Activated CD4-positive, alpha-beta T cell treated with anti-CD3 and anti-CD28 coated beads for 24 hours (primary cell): ENCODE data around the gene PELI1.
"Not testable (repeated sequence)": the region's sequence is repeated elsewhere in the genome, so short reads cannot be mapped to it uniquely, and the experiment has no call there.

Experiments
- DNase-seq, 2 donors: peaks; one replicate each; pipeline ENCODE4 v3.0.0-alpha.2; 2020; ENCODE audit warnings: low read depth in 2 of 2

Gene PELI1

GRCh38 chr2:64086347-64087082, 57.7 kb downstream of the PELI1 start:
- no peak for DNase-seq

- DNase-seq = no peak
Observed at GRCh38 chr2:64085936-64086335, 58.3 kb downstream of the PELI1 start.

DNA sequence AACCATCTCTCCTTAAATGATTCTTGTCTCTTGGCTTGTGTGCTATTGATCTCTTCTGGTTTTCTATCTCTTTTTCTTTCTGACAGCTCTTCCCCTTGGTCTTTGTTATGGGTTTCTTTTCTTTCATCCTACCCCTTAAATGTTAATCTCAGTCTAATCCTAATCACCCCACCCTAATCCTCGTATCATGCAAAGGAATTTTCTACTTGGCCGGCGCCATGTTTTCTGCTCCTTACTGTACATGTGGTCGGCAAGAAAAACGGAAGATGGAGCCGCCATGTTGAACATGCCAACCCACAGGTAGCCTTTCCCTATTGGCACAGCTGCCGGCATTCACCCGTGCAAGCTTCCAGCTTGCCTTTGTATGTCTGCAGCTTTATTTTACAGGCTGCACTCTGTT, 63.2 kb downstream of the PELI1 start:
- no peak for DNase-seq

- no peak for DNase-seq
Observed at GRCh38 chr2:64080179-64080578, 64.0 kb downstream of the PELI1 start.

- not testable (repeated sequence) for DNase-seq
Observed at GRCh38 chr2:64079688-64080087, 64.5 kb downstream of the PELI1 start.

- DNase-seq = not testable (repeated sequence)
Observed at GRCh38 chr2:64076828-64077227, 67.4 kb downstream of the PELI1 start.

DNA sequence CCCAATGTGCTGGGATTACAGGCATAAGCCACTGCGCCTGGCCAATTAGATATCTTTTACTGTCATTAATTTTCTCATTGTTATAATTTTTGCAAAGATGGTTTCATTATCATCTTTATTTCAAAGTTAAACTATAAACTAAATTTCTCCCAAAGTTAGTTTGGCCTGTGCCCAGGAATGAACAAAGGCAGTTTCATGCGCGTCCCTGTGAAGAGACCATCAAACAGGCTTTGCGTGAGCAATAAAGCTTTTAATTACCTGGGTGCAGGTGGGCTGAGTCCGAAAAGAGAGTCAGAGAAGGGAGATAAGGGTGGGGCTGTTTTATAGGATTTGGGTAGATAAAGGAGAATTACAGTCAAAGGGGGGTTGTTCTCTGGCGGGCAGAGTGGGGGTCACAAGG, 69.6 kb downstream of the PELI1 start:
- not testable (repeated sequence) for DNase-seq

- DNase-seq = no peak
Observed at GRCh38 chr2:64067326-64067725, 76.9 kb downstream of the PELI1 start.

DNA sequence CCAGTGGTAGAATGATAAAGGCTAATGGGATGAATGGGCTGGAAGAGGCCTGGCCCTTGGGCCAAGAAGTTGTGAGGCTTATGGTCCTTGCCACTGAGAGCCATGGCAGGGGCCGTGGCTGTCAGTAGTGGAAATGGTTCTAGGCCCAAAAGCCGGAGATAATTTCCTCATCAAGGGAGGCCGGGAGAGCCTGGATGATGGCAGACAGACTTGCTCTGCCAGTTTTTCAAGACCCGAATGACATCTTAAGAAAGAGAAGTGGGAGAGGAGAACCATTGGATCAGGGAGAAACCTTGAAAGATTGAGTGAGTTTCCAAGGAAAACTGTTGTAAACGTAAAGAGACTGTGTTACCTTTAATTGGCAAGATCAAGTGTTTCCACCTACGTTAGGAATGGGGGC, 78.7 kb downstream of the PELI1 start:
- DNase-seq = no peak

DNA sequence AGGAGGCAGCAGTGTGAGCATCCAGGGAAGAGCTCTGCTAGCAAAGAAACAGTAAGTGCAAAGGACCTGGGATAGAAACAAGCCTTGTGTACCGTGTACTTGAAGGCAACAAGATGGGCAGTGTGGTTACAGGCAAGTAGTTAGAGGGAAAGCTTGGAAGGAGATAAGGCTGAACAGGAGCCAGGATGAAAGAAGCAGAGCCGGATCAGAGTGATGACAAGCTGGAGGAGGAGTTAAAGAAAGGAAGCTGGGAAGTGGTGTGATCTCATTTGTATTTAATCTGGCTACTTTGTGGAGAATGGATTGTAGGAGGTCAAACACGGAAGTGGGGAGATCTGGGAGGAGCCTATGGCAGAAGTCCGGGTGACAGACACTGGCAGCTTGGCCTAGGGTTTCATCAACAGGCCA, 80.3 kb downstream of the PELI1 start:
- no peak for DNase-seq

DNA sequence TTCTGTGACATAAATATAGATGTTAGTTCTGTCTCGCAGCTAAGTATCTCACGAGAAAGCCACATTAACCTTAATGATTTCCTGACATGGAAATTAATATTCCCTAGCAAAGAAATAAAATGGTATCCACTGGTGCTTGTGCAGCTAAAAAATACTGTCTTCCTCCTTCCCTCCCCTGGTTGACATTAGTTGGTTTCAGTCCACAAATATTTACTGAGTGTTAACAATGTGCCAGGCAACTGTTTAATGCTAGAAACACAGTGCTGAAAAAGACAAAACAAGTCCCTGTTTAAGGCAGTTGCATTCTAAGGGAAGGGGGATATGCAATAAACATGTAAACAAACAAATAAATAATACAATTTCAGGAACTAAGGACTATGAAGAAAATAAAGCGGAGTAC, 80.8 kb downstream of the PELI1 start:
- no peak for DNase-seq

- no peak for DNase-seq
Observed at GRCh38 chr2:64062840-64063239, 81.4 kb downstream of the PELI1 start.

DNA sequence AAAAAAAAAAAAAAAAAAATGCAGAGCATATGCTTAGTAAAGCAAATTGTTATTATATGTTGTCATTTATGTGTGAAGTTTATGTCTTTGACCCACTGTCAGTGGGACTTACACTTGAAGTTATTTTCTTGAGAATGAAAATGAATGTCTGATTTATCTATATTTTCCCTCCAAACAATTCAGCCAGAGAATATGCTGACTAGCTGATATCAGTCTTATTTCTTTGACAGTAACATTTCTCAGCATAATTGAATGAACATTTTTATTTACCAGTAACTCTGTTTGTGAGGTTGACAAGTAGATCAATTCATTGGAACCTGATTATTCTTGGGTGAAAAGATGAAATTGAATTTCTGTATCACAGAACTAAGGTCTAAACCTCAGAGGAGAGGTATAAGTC, 85.0 kb downstream of the PELI1 start:
- DNase-seq = no peak

DNA sequence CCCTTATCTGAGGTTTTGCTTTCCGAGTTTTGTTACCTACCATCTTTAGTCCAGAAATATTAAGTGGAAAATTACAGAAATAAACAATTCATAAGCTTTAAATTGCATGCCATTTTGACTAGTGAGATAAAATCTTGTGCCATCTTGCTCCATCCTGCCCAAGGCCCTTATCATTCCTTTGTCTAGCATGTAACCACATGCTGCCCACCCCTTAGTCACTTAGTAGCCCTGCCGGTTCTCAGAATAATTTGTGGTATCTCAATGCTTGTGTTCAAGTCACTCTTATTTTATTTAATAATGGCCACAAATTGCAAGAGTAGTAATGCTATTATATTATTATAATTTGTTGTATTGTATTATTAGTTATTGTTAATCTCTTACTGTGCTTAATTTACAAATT, 88.2 kb downstream of the PELI1 start:
- DNase-seq = no peak

DNA sequence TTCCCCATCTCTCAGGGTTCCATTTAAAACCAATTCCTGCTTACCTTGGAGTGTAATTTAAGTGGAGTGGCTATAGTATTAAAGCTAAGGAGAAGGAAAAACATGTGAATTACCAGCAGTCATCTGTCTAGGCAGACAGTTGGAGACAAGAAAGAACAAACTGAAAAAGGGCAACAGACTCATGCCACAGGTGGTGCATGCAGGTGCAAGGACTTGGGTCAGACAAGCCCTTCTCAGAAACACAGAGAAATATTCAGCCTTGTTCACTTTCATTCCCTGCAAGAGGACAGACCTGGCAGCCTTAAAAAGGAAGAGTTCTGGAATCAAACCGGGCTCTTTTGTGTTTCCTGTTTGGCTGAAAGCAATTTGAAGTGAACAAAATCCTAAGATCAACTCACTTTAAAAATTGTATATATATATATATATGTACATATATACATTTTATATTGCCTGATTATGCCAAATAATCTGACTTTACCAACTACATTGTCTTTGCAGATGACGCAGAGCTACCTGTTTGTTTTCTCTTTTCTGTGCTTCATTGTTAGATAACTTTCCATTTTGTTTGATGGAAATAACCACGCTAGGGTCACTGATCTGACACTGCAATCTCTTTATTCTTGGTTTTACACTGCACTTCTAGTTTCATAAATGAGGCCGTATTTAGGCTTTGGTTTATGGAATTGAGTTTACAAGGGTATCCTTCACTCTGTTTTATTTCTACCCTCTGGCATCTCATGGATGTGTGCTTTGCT, 89.9 kb downstream of the PELI1 start:
- DNase-seq = no peak

DNA sequence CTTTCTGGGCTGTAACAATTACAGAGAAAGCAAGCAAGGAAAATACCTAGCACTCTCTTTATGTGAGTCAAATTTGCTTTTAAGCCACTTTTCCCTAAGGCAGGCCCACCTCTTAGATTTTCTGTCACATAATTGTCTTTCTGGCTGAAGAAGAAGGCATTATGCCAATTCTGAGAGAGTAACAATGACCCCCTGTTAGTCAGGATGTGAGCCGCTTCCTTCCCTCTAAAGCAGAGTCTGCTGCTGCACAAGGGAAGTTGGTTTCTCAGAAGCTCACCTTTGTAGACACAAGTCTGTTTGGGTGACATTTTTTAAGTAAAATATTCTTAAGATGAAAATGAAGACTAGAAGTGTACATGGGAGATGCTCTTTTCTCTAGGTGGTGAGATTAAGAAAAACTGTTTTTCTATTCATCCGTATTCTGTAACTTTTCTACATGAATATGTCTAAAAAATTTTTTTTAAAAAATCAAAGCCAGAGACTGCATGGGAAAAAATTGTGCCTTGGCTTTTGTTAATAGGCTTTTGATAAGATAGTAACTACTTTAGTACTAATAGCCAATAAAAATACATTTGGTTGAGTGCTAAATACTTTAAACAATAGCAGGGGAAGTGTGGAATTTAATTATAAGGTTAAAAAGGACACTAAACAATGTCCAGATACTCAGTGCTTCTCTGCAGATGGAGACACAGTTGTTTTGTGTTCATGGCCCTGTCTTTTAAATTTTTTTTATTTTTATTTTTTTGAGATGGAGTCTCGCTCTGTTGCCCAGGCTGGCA, 91.6 kb downstream of the PELI1 start:
- DNase-seq = no peak

- DNase-seq = peak; percentile 24 to 59
Observed at GRCh38 chr2:64049633-64050220, 94.5 kb downstream of the PELI1 start.

- no peak for DNase-seq
Observed at GRCh38 chr2:64045938-64046337, 98.3 kb downstream of the PELI1 start.
